Measurements from ENCODE around the gene UBAP2.

UBAP2 gene

GRCh38 chr9:33921967-33922895 lies 126.5 kb downstream of the UBAP2 start:
- DNase-seq = peak; percentile 71

GRCh38 chr9:33919276-33919897 lies 129.3 kb downstream of the UBAP2 start:
- DNase-seq = no peak

- no peak for DNase-seq
Measured at GRCh38 chr9:33917036-33917435, 131.7 kb downstream of the UBAP2 start.

GRCh38 chr9:33914887-33915628 lies 133.6 kb downstream of the UBAP2 start:
- no peak for DNase-seq

- DNase-seq = no peak
Measured at GRCh38 chr9:33913541-33913940, 135.1 kb downstream of the UBAP2 start.

GRCh38 chr9:33908749-33909148 lies 139.9 kb downstream of the UBAP2 start:
- peak; percentile 22 for DNase-seq

- DNase-seq = no peak
Measured at GRCh38 chr9:33908114-33908513, 140.6 kb downstream of the UBAP2 start.

GRCh38 chr9:33907347-33907746 lies 141.3 kb downstream of the UBAP2 start:
- no peak for DNase-seq

GRCh38 chr9:33906769-33907168 lies 141.9 kb downstream of the UBAP2 start:
- DNase-seq = no peak

- no peak for DNase-seq
Measured at GRCh38 chr9:33905137-33905536, 143.6 kb downstream of the UBAP2 start.

GRCh38 chr9:33903157-33903780 lies 145.4 kb downstream of the UBAP2 start:
- no peak for DNase-seq

- DNase-seq = no peak
Measured at GRCh38 chr9:33894316-33894715, 154.4 kb downstream of the UBAP2 start.

GRCh38 chr9:33893861-33894260 lies 154.8 kb downstream of the UBAP2 start:
- DNase-seq = no peak

- no peak for DNase-seq
Measured at GRCh38 chr9:33885948-33886347, 162.7 kb downstream of the UBAP2 start.

GRCh38 chr9:33884856-33885701 lies 163.6 kb downstream of the UBAP2 start:
- DNase-seq = no peak

GRCh38 chr9:33881635-33882034 lies 167.1 kb downstream of the UBAP2 start:
- no peak for DNase-seq

GRCh38 chr9:33880211-33881089 lies 168.2 kb downstream of the UBAP2 start:
- DNase-seq = no peak

- no peak for DNase-seq
Measured at GRCh38 chr9:33878691-33879366, 169.9 kb downstream of the UBAP2 start.

- DNase-seq = no peak
Measured at GRCh38 chr9:33877727-33878489, 170.8 kb downstream of the UBAP2 start.

All from hematopoietic multipotent progenitor cell treated with erythropoietin and hydrocortisone succinate and interleukin-3 and kit ligand, for 4 days (in vitro differentiated cells).